Daoy (cell line): ENCODE results near the gene SERPINH1. TPM values are rescaled to one million over a fixed set of nuclear protein-coding genes. Genes with fewer than 3 reads are reported as not detected.
"Not testable (repeated sequence)": the region's sequence is repeated elsewhere in the genome, so short reads cannot be mapped to it uniquely, and the experiment has no call there.

Experiments used
- DNase-seq: peaks from one replicate; pipeline ENCODE4 v3.0.0-alpha.2; 2015; ENCODE audit warnings: low read depth
- total RNA-seq: library from RNA; depleted of rRNA; stranded (reverse); fragments of >200 nt; shearing (Covaris generic); gene quantifications from 2 replicates; pipeline ENCODE4 v1.2.3, GENCODE V29; 2014

The SERPINH1 gene
- total RNA-seq, 1 experiment from 2014 or later: 300 TPM

- DNase-seq: no peak
Observed at GRCh38 chr11:75572744-75573143, 10.7 kb downstream of the SERPINH1 start.

DNA sequence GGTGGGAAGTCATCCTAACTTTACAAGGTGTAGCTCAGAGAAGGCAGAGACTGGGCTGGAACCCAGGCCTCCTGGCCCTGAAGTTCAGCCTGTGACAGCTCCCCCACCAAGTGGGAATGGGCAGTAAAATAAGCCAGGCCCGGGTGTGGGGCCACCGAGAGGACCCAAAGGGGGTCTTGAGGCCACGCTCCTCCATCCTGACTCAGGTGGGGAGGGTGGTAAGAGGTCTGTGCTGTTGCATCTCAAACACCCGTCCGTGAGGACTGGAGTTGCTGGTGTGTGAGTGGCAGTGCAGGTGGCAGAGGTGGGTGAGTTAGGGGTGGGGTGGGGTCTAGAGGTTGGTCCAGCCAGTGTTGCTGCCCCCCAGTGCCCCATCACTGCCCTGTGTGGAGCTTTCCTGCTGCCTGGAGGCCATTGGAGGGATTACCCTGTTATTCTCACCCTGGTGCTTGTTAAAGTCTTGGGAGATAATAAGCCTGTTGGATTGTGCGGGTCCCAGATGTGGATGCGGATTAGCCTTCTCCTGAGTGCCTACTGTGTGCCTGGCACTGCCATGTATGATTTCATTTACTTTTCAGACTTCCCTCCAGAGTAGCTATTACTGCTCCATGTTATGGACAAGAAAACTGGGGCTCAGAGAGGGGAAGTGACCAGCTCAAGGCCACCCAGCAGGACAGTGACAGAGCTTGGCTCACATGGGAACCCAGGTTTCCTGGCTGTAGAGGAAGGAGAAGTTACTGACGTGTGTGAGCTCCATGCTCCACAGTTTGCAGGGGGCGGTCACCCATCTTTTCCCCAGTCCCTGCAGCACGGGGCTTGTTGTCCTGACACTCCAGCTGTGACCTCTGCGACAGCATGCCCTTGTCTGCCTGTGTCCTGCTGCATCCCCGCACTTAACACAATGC lies 12.9 kb downstream of the SERPINH1 start:
- no peak for DNase-seq

- DNase-seq: no peak
Observed at GRCh38 chr11:75576017-75576416, 14.0 kb downstream of the SERPINH1 start.

GRCh38 chr11:75576499-75576918 lies 14.5 kb downstream of the SERPINH1 start:
- DNase-seq: peak; percentile 59

- DNase-seq: no peak
Observed at GRCh38 chr11:75577207-75577606, 15.2 kb downstream of the SERPINH1 start.

GRCh38 chr11:75578977-75579376 lies 16.9 kb downstream of the SERPINH1 start:
- no peak for DNase-seq

GRCh38 chr11:75579841-75580240 lies 17.8 kb downstream of the SERPINH1 start:
- DNase-seq: no peak

- DNase-seq: no peak
Observed at GRCh38 chr11:75582506-75582894, 20.4 kb downstream of the SERPINH1 start.

GRCh38 chr11:75582895-75583717 lies 21.1 kb downstream of the SERPINH1 start:
- peak; percentile 80 for DNase-seq

GRCh38 chr11:75583718-75584658 lies 21.9 kb downstream of the SERPINH1 start:
- DNase-seq: peak; percentile 41

- DNase-seq: not testable (repeated sequence)
Observed at GRCh38 chr11:75584659-75585292, 22.7 kb downstream of the SERPINH1 start.

- no peak for DNase-seq
Observed at GRCh38 chr11:75585293-75585670, 23.2 kb downstream of the SERPINH1 start.

DNA sequence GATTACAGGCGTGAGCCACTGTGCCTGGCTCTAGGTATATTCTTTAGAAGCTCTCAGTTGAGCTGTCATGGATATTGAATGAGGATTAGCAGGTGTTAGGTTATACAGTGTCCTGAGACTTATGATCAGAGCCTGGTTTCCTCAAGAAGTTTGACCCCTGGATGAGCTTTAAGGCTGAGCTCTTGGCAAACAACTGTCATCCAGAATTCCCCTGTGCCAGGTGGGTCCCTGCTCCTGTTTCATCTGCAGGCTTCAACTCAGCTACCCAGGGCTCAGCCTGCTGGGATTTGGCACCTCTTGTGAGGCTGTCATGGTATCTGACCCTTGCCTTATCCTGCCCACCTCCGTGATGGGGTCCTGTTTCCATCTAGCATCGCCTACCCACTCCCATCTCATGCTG lies 24.3 kb downstream of the SERPINH1 start:
- no peak for DNase-seq

GRCh38 chr11:75588051-75588481 lies 26.0 kb downstream of the SERPINH1 start:
- no peak for DNase-seq

GRCh38 chr11:75589051-75589450 lies 27.0 kb downstream of the SERPINH1 start:
- no peak for DNase-seq

- no peak for DNase-seq
Observed at GRCh38 chr11:75589933-75590332, 27.9 kb downstream of the SERPINH1 start.

- DNase-seq: no peak
Observed at GRCh38 chr11:75591371-75591770, 29.3 kb downstream of the SERPINH1 start.

DNA sequence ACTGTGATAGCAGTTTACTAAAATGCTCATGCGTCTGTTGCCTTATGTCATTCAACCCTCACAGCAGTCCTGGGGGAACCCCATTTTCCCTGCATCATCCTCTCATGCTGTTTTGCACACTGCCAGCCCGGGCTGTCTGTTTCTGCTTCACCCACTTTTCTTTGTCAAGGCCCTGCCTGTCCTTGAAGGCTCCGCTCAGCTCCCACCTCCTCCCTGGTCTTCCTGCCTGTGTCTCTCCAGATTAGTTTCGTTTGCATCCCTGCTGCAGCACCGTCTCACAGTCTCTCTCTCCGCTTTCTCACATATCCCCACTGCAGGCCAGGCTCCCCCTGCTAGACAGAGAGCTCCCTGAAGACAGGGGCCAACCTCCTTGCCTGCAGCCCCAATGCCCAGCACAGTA lies 29.9 kb downstream of the SERPINH1 start:
- no peak for DNase-seq

- no peak for DNase-seq
Observed at GRCh38 chr11:75592715-75593114, 30.7 kb downstream of the SERPINH1 start.

GRCh38 chr11:75593286-75593915 lies 31.3 kb downstream of the SERPINH1 start:
- DNase-seq: no peak

GRCh38 chr11:75594211-75594610 lies 32.2 kb downstream of the SERPINH1 start:
- no peak for DNase-seq
